ENCODE results near the gene GRP.

DNA sequence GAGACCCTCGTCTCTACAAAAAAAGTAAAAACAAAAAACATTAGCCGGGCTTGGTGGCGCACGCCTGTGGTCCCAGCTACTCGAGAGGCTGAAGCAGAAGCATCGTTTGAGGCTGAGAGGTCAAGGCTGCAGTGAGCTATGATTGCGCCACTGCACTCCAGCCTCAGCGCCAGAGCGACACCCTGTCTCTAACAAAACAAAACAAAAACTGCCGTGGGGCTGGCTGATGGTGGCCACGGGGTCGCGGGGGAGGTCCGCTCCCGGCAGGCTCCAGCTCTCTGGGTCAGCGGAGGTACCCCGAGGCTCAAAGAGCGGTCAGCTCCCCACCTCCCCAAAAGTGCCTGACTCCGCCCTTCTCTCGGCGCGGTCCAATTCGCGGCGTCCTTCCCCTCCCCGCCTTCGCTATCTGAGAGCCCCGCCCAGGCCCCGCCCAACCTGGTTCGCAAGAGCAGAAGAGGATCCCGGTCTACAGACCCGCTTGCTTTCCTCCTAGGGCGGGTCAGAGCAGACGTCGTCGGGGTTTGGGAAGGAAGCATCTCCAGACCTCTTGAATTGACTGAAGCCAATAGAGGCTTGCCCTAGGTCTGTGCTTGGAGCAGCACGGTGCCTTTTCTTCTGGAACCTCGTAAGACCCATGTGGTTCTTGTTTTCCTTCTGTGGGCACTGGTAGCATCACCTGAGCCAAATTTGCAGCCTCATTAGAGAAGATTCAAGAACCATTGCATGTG, 45.5 kb downstream of the GRP start:
- TF ChIP-seq, protein P1, sequence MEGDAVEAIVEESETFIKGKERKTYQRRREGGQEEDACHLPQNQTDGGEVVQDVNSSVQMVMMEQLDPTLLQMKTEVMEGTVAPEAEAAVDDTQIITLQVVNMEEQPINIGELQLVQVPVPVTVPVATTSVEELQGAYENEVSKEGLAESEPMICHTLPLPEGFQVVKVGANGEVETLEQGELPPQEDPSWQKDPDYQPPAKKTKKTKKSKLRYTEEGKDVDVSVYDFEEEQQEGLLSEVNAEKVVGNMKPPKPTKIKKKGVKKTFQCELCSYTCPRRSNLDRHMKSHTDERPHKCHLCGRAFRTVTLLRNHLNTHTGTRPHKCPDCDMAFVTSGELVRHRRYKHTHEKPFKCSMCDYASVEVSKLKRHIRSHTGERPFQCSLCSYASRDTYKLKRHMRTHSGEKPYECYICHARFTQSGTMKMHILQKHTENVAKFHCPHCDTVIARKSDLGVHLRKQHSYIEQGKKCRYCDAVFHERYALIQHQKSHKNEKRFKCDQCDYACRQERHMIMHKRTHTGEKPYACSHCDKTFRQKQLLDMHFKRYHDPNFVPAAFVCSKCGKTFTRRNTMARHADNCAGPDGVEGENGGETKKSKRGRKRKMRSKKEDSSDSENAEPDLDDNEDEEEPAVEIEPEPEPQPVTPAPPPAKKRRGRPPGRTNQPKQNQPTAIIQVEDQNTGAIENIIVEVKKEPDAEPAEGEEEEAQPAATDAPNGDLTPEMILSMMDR (IDR thresholded peaks at IDR 0.05) = no peak
- no peak for TF ChIP-seq POLR2A (IDR thresholded peaks at IDR 0.05)

Data from gastroesophageal sphincter (tissue), 3 donors.